GM21423 (cell line): ENCODE measurements around the gene MAN2B1.
"Not testable (repeated sequence)": the region's sequence is repeated elsewhere in the genome, so short reads cannot be mapped to it uniquely, and the experiment has no call there.

Experiments used
- ATAC-seq: cut with Tn5 transposase; IDR thresholded peaks from one replicate; pipeline ENCODE4 v1.9.1; 2021; ENCODE audit warnings: mild to moderate bottlenecking, moderate library complexity; ENCODE audit not compliant: unreplicated experiment

Gene MAN2B1

DNA sequence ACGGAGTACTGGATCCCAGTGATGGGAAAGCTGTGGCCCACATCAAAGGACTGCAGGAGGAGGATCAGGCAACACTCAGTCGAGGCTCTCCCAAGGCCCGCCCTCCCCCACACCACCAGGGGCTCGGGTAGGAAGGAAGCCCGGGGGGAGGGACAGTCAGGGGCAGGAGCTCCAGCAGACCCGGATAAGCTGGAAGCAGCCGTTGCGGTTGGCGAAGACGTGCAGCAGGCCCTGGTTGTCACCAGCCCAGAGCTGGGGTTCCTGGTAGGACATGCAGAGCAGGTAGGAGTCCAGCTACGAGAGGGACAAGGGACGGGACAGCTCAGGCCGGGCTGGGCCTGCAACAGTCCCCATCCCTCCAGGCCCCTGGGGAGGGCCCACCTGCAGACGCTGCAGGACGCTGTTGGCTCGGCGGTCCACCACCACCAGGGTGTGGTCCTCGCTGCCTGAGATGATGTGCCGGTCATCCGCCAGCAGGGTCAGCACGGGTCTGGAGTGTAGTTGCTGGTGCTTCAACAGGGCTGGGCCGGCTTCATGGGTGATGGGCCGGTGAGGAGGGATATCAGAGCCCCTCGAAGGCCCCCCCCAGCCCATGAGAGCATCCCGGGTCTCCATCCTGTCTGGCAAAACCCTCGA is 23.2 kb upstream of the MAN2B1 start:
- ATAC-seq = no peak

DNA sequence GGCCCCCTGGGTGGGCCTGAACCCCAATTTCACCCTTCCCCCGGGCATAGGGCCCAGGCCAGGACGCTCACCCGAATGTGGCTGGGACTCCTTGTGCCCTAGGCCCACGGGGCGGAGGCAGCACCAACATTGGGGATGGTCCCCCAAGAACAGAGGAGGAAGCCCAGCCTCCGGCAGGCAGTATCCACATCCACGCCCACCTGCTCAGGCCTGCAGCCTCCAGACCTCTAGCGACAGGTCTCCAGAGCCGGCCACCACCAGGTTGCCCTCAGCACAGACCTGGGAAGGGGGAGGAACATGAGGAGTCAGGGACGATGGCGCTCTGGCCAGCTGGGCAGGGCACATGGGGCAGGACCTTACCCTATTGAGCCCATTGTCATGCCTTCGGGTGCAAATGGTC is 22.5 kb upstream of the MAN2B1 start:
- no peak for ATAC-seq

DNA sequence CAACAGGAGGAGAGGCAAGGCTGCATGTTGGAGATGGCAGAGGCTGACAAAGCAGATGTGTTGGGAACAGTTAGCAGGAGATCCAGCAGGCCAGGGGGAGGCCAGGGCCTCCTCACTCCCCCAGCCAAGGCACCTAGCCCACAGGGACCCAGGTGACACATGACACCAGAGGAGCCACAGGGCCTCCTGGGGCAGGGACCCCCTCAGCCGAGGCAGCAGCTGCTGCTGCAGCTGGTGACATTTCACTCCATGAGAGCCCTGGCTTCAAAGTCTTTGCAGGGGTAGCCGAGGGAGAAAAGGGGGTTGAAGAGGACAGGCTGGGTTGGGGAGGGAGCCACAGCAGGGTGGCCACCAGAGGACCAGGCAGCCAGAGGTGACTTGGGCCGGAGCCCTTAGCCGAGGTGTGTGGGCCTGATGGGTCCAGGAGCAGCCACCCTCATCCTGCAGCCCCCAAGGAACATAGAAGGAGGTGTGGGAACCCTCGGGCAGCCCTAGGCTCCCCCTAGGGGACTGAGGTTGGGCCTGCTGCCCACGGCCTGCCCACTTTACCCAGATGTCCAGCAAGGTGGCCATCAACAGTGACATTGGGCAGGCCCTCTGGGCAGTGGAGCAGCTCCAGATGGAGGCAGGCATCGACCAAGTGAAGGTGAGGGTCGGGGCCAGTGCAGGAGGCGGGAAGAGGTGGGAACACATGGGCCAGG is 21.1 kb upstream of the MAN2B1 start, which contains the start of gene GNG14:
Gene GNG14 (plus strand): TSS at position 503 of the 701 bp plus-strand sequence. CDS start 51 bp downstream, at position 554.
- ATAC-seq = no peak

DNA sequence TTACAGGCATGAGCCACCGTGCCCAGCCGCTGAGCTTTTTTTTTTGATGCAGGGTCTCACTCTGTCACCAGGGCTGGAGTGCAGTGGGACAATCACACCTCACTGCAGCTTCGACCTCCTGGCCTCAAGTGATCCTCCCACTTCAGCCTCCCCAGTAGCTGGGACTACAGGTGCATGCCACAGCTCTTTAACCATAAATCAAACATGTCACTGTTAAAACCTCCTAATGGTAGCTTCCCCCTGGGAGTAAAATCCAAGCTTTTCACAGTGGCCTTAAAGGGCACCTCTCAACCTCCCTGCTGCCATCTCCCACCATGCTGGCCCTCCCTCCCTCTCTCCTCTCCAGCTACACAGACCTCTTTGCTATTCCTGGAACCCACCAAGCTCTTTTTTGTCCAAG is 19.3 kb upstream of the MAN2B1 start:
- ATAC-seq = no peak

DNA sequence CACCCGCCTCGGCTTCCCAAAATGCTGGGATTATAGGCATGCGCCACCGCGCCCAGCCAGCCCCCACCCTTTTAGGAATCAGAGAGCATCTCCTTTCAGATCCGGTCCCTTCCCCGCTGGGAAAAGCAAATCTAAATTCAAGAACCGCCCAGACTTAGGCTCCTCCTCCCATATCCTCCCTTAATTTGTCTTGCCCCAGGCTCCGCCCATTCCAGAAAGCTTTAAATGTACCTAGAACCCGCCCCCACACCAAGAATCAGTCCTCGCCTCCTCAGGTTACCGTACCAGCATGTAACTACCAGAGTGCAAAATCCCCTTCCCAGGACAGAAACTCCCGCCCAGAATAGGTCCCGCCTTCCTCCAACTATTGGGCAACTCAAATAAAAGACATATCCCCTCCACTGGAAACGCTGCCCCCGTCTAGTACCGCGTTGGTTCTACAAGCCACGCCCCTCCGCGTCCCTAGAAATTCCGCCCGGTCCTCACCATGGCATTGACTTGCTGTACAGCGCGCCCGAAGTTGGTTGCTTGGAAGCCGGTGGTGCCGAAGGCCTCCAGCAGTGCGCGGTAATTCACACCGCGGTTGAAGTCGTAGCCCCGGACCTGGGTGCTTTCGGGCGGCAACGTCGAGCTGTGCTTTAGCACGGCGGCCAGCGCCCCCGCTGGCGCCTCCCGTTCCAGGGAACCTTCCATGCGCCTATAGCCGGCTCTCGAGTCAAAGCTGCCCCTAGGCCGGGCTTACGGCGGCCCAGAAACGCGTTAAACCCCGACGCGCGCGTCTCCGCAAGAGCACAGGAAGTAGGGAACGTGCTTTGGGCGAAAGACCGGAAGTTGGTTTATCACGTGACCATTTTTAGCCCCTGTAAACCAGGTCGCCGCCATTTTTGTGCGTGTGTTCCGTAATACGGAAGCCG is 14.8 kb upstream of the MAN2B1 start, which contains the start of gene DHPS:
Gene DHPS (minus strand): TSS at position 807 of the 914 bp plus-strand sequence. CDS start 114 bp downstream, at position 693.
- peak; percentile 61 for ATAC-seq

DNA sequence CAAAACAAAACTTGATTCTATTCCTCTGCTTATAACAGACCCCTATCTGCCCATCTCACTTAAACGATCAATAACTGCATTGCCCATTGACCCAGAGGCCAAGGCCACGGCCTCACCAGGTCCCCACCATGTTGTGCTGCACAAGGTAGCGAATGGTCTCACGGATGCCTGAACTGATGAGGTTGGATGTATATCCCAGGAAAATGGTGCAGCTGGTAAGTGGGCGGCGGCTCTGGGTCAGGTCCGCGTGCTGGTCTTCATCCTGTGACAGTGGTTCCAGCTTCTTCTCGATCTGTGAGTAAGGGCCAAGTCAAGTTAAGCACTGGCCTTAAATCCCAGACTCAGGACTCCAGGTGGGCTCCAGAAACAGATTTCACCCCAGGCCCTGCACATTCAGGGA is 13.5 kb upstream of the MAN2B1 start:
- no peak for ATAC-seq

DNA sequence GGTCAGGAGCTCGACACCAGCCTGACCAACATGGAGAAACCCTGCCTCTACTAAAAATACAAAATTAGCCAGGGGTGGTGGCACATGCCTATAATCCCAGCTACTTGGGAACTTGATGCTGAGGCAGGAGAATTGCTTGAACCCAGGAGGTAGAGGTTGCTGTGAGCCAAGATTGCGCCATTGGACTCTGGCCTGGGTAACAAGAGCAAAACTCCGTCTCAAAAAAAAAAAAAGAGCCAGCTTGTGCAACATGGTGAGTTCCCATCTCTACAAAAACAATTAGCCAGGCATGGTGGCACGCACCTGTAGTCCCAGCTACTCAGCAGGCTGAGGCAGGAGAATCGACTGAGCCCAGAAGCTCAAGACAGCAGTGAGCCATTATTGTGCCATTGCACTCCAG is 11.5 kb upstream of the MAN2B1 start:
- not testable (repeated sequence) for ATAC-seq

DNA sequence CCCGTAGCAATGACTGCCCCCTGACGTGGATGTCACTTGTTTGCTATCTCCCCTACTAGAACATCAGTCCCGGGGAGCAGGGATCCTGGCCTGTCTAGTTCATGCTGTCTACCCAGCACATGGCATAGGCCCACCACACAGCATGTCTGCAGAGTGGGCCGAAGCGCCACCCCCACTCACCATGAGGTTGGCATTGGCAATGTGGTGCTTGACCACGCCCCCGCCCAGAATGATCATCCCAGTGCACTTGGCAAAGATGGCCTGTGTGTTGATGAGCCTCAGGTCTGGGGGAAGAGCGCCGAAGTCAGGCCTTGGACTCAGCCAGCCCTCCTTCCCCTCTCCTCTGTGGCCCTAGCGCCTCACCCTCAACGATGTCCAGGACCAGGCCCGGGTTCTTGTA is 10.4 kb upstream of the MAN2B1 start:
- no peak for ATAC-seq

DNA sequence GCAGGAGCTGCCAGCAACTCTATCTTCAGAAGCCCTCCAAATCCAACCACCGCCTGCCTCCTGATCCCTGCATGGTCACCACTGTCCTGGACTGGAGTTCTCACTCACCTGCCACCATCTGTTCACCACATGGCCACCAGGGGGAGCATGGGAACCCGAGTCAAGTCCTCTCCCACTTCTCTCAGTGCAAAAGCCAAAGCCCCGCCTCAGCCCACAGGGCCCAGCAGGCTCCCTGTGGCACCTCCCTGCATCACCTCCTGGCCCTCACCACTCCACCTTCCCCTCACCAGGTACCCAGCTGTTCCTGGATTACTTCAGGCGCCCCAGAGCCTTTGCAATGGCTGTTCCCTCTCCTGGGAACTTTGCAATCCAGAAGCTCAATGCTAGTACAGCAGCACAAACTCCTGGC is 9.8 kb upstream of the MAN2B1 start:
- no peak for ATAC-seq

DNA sequence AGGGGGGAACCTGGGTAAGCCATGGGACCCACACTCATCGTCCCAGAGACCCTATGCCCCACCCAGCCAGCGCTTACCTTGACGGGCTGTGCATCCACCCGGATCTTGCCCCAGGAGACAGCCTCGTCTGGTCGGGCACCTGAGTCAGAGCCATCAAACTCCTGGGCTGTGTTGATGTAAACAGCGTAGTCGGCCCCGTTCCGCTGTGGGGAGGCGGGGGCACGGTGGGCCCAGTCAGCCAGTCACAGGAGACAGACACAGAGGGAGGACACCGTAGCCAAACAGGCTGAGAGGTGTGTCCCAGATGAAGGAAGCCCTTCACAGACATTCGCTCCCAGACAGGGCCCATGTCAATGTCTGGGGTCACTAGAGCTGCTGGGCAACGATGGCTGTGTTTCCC is 9.4 kb upstream of the MAN2B1 start:
- no peak for ATAC-seq

DNA sequence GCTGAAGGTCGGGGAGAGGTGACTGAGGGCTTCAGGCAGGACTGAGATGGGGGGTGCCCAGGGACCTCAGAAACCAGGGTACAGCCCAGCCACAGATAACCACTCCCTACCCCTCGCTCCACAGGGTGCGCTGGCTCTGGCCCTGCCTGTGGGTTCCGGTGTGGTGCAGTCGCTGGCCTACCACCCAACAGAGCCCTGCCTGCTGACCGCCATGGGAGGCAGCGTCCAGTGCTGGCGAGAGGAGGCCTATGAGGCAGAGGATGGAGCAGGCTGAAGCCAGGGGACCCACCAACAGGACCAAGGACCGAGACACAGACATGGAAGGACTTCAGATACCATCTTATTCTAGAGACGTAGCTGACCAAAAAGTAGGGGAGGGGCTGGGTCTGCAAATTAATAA is 8.9 kb upstream of the MAN2B1 start:
- no peak for ATAC-seq

DNA sequence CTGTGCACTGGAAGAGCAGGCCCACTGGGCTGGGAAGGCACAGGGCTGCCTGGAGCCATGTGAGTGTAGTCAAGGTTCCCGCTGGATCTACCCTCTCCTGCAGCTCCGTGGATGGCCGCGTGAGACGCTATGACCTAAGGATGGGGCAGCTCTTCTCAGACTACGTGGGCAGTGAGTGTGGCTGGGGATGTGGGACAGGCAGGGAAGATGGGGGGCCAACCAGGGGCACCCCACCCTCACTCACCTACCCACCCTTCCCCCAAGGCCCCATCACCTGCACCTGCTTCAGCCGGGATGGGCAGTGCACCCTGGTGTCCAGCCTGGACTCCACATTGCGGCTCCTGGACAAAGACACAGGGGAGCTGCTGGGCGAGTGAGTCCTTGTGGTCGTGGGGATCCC is 6.2 kb upstream of the MAN2B1 start:
- no peak for ATAC-seq

DNA sequence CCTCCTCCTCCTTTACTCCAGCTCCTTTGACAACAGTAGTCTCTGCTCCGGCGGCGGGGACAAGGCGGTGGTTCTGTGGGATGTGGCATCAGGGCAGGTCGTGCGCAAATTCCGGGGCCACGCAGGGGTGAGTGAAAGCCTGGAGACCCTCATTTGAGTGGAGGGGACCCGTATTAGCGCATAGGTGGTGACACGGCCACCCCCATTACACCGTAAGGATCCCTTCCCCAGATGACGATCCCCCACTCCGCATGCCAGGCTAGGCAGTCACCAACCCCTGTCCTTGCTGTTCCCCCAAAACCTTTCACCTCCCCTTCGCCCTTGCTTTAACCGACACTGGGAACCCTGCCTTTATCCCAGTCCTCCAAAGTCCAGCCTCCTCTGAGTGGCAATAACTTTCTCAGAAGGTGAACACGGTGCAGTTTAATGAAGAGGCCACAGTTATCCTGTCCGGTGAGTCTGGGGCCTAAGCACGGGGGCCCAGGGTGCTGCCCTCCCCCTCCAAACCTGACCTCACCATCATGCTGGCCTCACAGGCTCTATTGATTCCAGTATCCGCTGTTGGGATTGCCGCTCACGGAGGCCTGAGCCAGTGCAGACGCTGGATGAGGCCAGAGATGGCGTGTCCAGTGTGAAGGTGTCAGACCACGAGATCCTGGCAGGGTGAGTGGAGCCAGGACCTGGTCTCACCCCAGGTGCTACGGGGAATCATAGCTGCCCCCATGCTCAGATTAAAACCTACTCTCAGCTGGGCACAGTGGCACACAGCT is 3.8 kb upstream of the MAN2B1 start:
- ATAC-seq = no peak

DNA sequence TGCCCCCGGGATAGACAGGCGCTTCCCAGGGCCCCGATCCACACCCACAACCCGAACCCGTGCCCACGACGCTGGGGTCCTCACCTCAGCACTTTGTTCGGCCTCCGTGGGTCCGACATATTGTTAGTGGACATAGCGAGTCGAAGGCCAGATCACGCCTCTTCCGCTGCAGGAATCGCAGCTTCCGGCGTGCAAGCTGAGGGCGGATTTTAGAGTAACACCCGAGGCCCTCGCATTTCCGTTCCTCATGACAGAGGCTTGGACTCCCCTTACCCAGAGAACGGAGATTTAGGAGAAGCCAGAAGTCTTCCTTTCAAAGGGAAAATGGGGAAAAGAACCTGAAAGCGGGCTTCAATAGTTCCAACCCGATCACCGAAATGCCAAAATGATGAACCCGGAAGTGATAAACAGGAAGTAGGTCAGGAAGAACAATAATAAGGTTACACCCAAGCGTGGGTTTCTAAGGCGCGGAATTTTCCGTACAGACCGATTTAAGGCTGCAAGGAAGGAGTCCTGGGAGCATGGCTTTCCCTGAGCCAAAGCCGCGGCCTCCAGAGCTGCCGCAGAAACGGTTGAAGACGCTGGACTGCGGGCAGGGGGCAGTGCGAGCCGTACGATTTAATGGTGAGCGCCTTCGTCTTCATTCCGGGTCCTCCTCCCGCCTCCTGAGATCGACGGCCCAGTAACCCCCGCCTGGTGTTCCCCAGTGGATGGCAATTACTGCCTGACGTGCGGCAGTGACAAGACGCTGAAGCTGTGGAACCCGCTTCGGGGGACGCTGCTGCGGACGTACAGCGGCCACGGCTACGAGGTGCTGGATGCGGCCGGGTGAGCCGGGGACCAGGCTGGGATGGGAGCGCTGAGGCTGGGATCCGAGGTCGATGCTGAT is 3.0 kb upstream of the MAN2B1 start:
- no peak for ATAC-seq

DNA sequence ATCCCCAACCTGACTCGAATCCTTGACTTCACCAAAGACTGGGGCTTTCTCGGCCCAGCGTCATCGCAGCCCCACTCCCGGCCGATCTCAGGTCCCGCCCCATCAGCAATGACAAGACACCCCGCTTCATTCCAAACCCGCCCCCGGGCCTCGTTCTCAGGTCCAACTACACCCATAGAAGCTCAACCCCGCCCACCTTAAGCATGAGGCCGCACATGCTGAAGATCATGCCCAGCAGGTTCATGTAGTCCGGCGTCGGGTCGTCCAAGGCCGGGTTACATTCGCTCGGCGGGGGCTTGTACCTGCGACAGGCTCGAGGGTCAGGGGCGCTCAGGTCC is 2.4 kb upstream of the MAN2B1 start:
- no peak for ATAC-seq

DNA sequence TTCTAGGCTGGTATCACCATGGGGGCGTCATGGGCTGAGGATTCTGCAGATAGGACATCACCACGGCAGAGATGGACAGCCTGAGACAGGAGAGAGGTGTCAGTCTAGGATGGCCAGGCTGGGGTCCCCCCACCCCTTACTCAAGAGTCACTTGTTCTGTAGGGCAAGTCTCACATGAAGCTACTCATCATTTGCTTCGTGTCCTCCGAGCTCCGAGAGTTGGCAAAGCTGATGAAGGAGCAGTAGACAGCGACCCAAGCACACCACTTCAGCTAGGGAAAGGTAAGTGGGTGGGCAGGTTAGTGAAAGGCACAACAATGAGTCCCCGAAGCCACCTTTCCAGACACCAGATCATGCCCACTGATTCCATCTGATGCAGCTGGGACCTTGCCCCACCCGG is 1.8 kb upstream of the MAN2B1 start:
- ATAC-seq = no peak

DNA sequence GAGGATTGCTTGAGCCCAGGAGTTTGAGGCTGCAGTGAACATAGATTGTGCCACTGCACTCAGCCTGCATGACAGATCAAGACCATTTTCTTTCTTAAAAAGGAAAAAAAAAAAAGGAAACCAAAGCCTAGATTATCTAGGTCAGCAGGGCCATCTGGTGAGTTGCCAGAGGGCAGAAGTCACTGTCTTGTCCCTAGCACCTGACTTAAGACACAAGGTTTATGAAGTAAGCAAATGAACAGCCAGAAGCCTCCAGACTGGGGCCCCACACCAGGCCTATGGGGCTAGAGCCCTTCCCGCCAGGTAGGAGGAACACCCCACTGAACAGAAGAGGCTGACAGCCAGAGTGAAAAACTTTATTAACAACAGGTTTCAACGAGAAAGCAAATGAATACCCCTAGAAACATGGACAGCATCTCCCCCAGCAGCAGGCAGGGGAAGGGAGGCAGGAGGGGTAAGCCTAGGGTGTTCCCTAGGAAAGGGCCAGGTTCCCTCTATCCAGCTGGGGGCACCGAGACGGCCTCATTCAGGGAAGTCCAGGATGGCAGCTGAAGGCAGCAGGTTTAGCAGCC is 1.3 kb upstream of the MAN2B1 start:
- ATAC-seq = no peak

DNA sequence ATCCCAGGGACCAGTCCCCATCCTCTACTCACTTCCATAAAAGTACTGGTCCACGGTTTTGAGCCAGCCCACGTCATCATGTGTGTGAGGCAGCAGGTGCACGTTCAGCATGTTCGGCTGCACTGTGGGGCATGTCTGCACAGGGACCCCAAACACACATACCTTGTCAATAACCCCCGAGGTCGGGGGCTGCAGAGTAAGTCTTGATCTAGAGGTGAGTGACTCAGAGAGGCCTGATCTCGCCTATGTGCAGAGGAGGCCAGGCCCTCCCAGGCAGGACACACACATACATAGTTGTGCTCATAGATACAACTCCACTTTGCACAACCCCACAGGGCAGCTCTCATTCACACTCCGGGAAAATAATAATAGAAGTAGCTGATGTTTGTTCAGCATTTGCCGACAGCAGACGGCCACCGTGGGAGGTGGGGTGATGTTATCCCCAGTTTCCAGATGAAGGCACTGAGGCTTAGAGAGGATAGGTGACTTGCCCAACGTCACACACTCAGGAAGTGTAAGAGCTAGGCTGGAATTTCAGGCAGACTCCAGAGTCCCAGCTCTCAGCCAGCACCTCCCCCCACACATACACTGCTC is 774 bp downstream of the MAN2B1 start:
- no peak for ATAC-seq

DNA sequence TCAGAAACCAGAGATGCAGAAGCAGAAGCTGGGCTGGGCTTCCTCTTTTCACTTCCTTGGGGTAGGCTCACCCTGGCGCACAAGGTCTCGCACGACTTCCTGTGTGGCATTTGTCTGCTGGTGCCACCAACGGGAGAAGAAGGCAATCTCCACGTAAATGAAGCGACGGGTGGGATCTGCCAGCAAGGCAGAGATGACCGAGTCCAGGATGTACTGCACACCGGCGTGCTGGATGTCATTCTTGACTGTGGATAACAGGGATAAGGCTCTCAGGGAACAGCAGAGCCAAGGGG is 1.3 kb downstream of the MAN2B1 start:
- ATAC-seq = peak; percentile 35
